ENCODE data around the gene DCAF8L2.
"Not testable (repeated sequence)": the region's sequence is repeated elsewhere in the genome, so short reads cannot be mapped to it uniquely, and the experiment has no call there.

Gene DCAF8L2

GRCh38 chrX:27590044-27590443, at the start of gene DCAF8L2:
Gene DCAF8L2, plus strand, starts transcription at chrX:27590344. Its CDS starts 156,552 bp downstream, at chrX:27746896.
- no peak within 1 kb of the TSS for H3K4me3 ChIP-seq (ENCODE audit: low read depth, low read length)
- DNase-seq: no peak
- no peaks in the 10 kb centered on the region for H3K36me3 ChIP-seq (replicated peaks)
- H3K27ac ChIP-seq: no peak within 1 kb of the TSS
- no peaks in the 10 kb centered on the region for H3K27me3 ChIP-seq (replicated peaks)
- no peak for TF ChIP-seq CTCF (IDR thresholded peaks at IDR 0.05; ENCODE audit: low read depth, low read length, missing control alignments)
- in situ Hi-C loops (cut with HindIII; ENCODE audit: low pct_ligation_motif_present, low sequenced_read_pairs): no loop called here

GRCh38 chrX:27541161-27541560, 49.0 kb upstream of the DCAF8L2 start:
- in situ Hi-C loops (cut with HindIII; ENCODE audit: low pct_ligation_motif_present, low sequenced_read_pairs); DNase-seq; H3K27me3 ChIP-seq (replicated peaks); H3K4me3 ChIP-seq (ENCODE audit: low read depth, low read length); H3K36me3 ChIP-seq (replicated peaks); H3K27ac ChIP-seq: not testable (repeated sequence)

- Histone ChIP-seq H3K27ac (no peak overlapping the region), H3K36me3 (replicated peaks) (no peaks in the 10 kb centered on the region), H3K27me3 (replicated peaks) (no peaks in the 10 kb centered on the region), H3K4me3 (ENCODE audit: low read depth, low read length) (no peak overlapping the region)
- no peak for TF ChIP-seq CTCF (IDR thresholded peaks at IDR 0.05; ENCODE audit: low read depth, low read length, missing control alignments)
- DNase-seq: no peak
- in situ Hi-C loops (cut with HindIII; ENCODE audit: low pct_ligation_motif_present, low sequenced_read_pairs): no loop called here
Measured at GRCh38 chrX:27548624-27549023, 41.5 kb upstream of the DCAF8L2 start.

- H3K36me3 ChIP-seq (replicated peaks): no peaks in the 10 kb centered on the region
- TF ChIP-seq CTCF (IDR thresholded peaks at IDR 0.05; ENCODE audit: low read depth, low read length, missing control alignments): no peak
- H3K27me3 ChIP-seq (replicated peaks): no peaks in the 10 kb centered on the region
- in situ Hi-C loops (cut with HindIII; ENCODE audit: low pct_ligation_motif_present, low sequenced_read_pairs): no loop called here
- DNase-seq: no peak
- no peak overlapping the region for H3K4me3 ChIP-seq (ENCODE audit: low read depth, low read length)
- no peak overlapping the region for H3K27ac ChIP-seq
Measured at GRCh38 chrX:27549688-27550087, 40.5 kb upstream of the DCAF8L2 start.

- Histone ChIP-seq H3K27me3 (replicated peaks) (no peaks in the 10 kb centered on the region), H3K4me3 (ENCODE audit: low read depth, low read length) (no peak overlapping the region), H3K27ac (no peak overlapping the region), H3K36me3 (replicated peaks) (no peaks in the 10 kb centered on the region)
- DNase-seq: no peak
- in situ Hi-C loops (cut with HindIII; ENCODE audit: low pct_ligation_motif_present, low sequenced_read_pairs): no loop called here
- peak; percentile 61 for TF ChIP-seq CTCF (IDR thresholded peaks at IDR 0.05; ENCODE audit: low read depth, low read length, missing control alignments)
Measured at GRCh38 chrX:27555514-27555913, 34.6 kb upstream of the DCAF8L2 start.

GRCh38 chrX:27565992-27566391, 24.2 kb upstream of the DCAF8L2 start:
- Histone ChIP-seq H3K27ac (peak overlapping the region; percentile 52), H3K4me3 (ENCODE audit: low read depth, low read length) (no peak overlapping the region), H3K36me3 (replicated peaks) (no peaks in the 10 kb centered on the region), H3K27me3 (replicated peaks) (no peaks in the 10 kb centered on the region)
- in situ Hi-C loops (cut with HindIII; ENCODE audit: low pct_ligation_motif_present, low sequenced_read_pairs): no loop called here
- DNase-seq: peak; percentile 75
- no peak for TF ChIP-seq CTCF (IDR thresholded peaks at IDR 0.05; ENCODE audit: low read depth, low read length, missing control alignments)

Measured in brain microvascular endothelial cell (primary cell).